ENCODE measurements around the gene RPAP3. TPM values are rescaled to one million over a fixed set of nuclear protein-coding genes. Genes with fewer than 3 reads are reported as not detected.

Gene RPAP3
- total RNA-seq, 1 experiment from 2014 or later: 48.9 TPM

DNA sequence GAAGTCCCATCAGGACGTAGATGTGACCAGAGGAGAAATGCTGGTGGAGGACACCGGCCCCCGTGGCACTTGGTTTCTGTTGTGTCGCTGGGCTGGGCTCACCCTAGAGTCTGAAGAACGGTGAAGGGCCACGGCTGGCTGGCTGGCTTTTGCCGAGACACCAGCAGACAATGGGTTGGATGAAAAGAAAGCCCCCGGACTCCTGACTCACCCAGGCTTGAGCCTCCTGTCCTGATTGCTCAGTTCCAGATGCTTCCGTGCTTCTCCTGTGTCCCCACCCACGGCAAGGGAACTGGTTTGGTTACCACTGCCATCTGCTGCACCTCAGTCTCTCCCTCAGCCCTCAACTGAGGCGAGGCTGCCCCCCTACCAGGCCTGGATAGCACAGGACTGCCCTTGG is 29.8 kb upstream of the RPAP3 start:
- no peaks in the 10 kb centered on the region for H3K36me3 Mint-ChIP-seq (ENCODE audit: insufficient read depth in 1 of 3, low read depth in 3 of 3)
- Histone ChIP-seq H3K18ac (ENCODE audit: insufficient read length, low read depth, low read length) (no peak overlapping the region), H3T11ph (ENCODE audit: low read length) (no peak overlapping the region), H4K5ac (ENCODE audit: insufficient read length, low read depth, low read length) (no peak overlapping the region), H3K79me2 (ENCODE audit: insufficient read depth, low read length) (no peaks in the 10 kb centered on the region), H2BK15ac (ENCODE audit: low read depth, low read length) (no peak overlapping the region), H2BK5ac (ENCODE audit: insufficient read length, low read length) (no peak overlapping the region), H3K9ac (ENCODE audit: extremely low read depth, insufficient read length, low read length) (no peak overlapping the region), H2BK120ac (ENCODE audit: low read depth, low read length, poor library complexity, severe bottlenecking) (no peak overlapping the region), H3K4ac (ENCODE audit: low read depth, low read length) (no peak overlapping the region), H3K4me1 (ENCODE audit: insufficient read depth, low read length) (peaks cover 3% of the 10 kb centered on the region; the same call in 1 of the 2 replicates), H2AFZ (ENCODE audit: low read length) (no peak overlapping the region), H3K23ac (ENCODE audit: insufficient read length, low read depth, low read length) (no peak overlapping the region), H3K14ac (ENCODE audit: insufficient read depth, low read length) (peak overlapping the region; percentile 67; the same call in 1 of the 2 replicates), H3K56ac (ENCODE audit: insufficient read length, low read depth, low read length) (no peak overlapping the region), H3K27me3 (ENCODE audit: insufficient read depth, low read length) (no peaks in the 10 kb centered on the region), H3K79me1 (ENCODE audit: insufficient read depth, low read depth, low read length, poor library complexity, severe bottlenecking) (no peaks in the 10 kb centered on the region), H4K8ac (replicated peaks; ENCODE audit: insufficient read length, low read depth, low read length) (no peak overlapping the region), H4K20me1 (ENCODE audit: control insufficient read depth, insufficient read depth, insufficient read length) (no peaks in the 10 kb centered on the region), H2BK20ac (ENCODE audit: low read depth, low read length, poor library complexity, severe bottlenecking) (no peak overlapping the region), H4K91ac (ENCODE audit: insufficient read length, low read depth, low read length) (no peak overlapping the region), H2AK5ac (ENCODE audit: insufficient read length, low read length) (no peak overlapping the region), H3K9me3 (ENCODE audit: control insufficient read depth, low read depth, low read length) (no peaks in the 10 kb centered on the region), H3K4me2 (ENCODE audit: insufficient read depth, insufficient read length, low read length) (no peak overlapping the region), H3K23me2 (ENCODE audit: insufficient read length, low read depth, low read length, poor library complexity, severe bottlenecking) (no peaks in the 10 kb centered on the region), H3K27ac (ENCODE audit: insufficient read length, low read depth, low read length) (no peak overlapping the region), H2BK12ac (ENCODE audit: insufficient read length, low read depth, low read length) (no peak overlapping the region)
- no CpG with 5 or more reads among the region's 11 CpGs for WGBS (ENCODE audit: extremely low coverage, insufficient read length, low lambda C conversion rate)
- peaks cover 6% of the 10 kb centered on the region for H3K27me3 Mint-ChIP-seq (ENCODE audit: low read depth)
- no peak for TF ChIP-seq CTCF (conservative IDR thresholded peaks at IDR 0.05)
- H3K4me1 Mint-ChIP-seq: peaks cover 18 to 31% of the 10 kb centered on the region in 2 experiments
- no peak for DNase-seq
- no peak overlapping the region; a peak in 1 of 7 replicates for H3K27ac Mint-ChIP-seq
- no peaks in the 10 kb centered on the region for H3K9me3 Mint-ChIP-seq
- no peak overlapping the region for H3K4me3 Mint-ChIP-seq

All from H9 (cell line).